Smooth muscle cell (in vitro differentiated cells): Measurements from ENCODE around the gene TAS2R4. TPM values are rescaled to one million over a fixed set of nuclear protein-coding genes. Genes with fewer than 3 reads are reported as not detected.
"Not testable (repeated sequence)": the region's sequence is repeated elsewhere in the genome, so short reads cannot be mapped to it uniquely, and the experiment has no call there.

ENCODE experiments used
- DNase-seq: peaks from one replicate; lab custom pipeline; 2025; ENCODE audit not compliant: unreplicated experiment; lab: John Stamatoyannopoulos, UW
- H2AFZ ChIP-seq: fragments of 200-600 bp; sonication (generic); 2 replicates; pipeline ENCODE4 v1.6.0; 2016; ENCODE audit warnings: antibody characterized with exemption, low read depth, mild to moderate bottlenecking
- H3F3A ChIP-seq: fragments of 200-600 bp; sonication (generic); 2 replicates; pipeline ENCODE4 v1.6.0; 2017; ENCODE audit warnings: antibody characterized with exemption, low read depth
- H3K27ac ChIP-seq: fragments of 200-600 bp; sonication (generic); 2 replicates; pipeline ENCODE4 v1.5.1; 2016; ENCODE audit warnings: low read depth, mild to moderate bottlenecking
- H3K27me3 ChIP-seq: fragments of 200-600 bp; sonication (generic); 2 replicates; pipeline ENCODE4 v1.6.1; 2016; ENCODE audit warnings: low read depth, mild to moderate bottlenecking
- H3K36me3 ChIP-seq: fragments of 200-600 bp; sonication (generic); 2 replicates; pipeline ENCODE4 v1.5.1; 2016; ENCODE audit warnings: low read depth
- H3K4me1 ChIP-seq: fragments of 200-600 bp; sonication (generic); 2 replicates; pipeline ENCODE4 v1.5.1; 2016; ENCODE audit warnings: low read depth
- H3K4me2 ChIP-seq: fragments of 200-600 bp; sonication (generic); 2 replicates; pipeline ENCODE4 v1.6.0; 2016; ENCODE audit warnings: mild to moderate bottlenecking
- H3K4me3 ChIP-seq: fragments of 200-600 bp; sonication (generic); 2 replicates; pipeline ENCODE4 v1.5.1; 2016; ENCODE audit warnings: mild to moderate bottlenecking
- H3K79me2 ChIP-seq: fragments of 200-600 bp; sonication (generic); 2 replicates; pipeline ENCODE4 v1.6.0; 2016; ENCODE audit warnings: low read depth, mild to moderate bottlenecking
- H3K9ac ChIP-seq: fragments of 200-600 bp; sonication (generic); 2 replicates; pipeline ENCODE4 v1.6.0; 2016; ENCODE audit warnings: low read depth
- H3K9me3 ChIP-seq: fragments of 200-600 bp; sonication (generic); replicated peaks from 2 replicates; pipeline ENCODE4 v1.5.1; 2016; ENCODE audit warnings: low read depth
- H4K20me1 ChIP-seq: fragments of 200-600 bp; sonication (generic); 2 replicates; pipeline ENCODE4 v1.6.0; 2016; ENCODE audit warnings: low read depth
- CTCF ChIP-seq: fragments of 200-600 bp; sonication (generic); IDR thresholded peaks from 2 replicates; pipeline ENCODE4 v1.5.1; 2017; ENCODE audit warnings: borderline replicate concordance, mild to moderate bottlenecking, antibody characterized with exemption; ENCODE audit not compliant: insufficient read depth, poor library complexity, severe bottlenecking
- WGBS: methylation state at CpG from one replicate; pipeline ENCODE4 v1.1.7; 2016; ENCODE audit warnings: low lambda C conversion rate; 5-methylcytosine and 5-hydroxymethylcytosine counted together
- polyA plus RNA-seq: library from polyadenylated mRNA; unstranded; fragments of >200 nt; fragmentation: Nextera tagmentation; extraction: Ambion mirVana; gene quantifications from 2 replicates; pipeline ENCODE4 v1.2.1, GENCODE V29; 2016
- total RNA-seq: library from RNA; depleted of rRNA; stranded (reverse); fragments of >200 nt; gene quantifications from 2 replicates; pipeline ENCODE4 v1.2.3, GENCODE V29; 2014

Gene TAS2R4
- total and polyA plus RNA-seq, 2 experiments from 2014 or later: 1.3 TPM; not detected in 1

- no peaks in the 10 kb centered on the region for H4K20me1 ChIP-seq
- H3K79me2 ChIP-seq: peaks cover 28% of the 10 kb centered on the region
- peak overlapping the region; percentile 79 for H3K9ac ChIP-seq
- H3K9me3 ChIP-seq: no peaks in the 10 kb centered on the region
- peaks cover 11% of the 10 kb centered on the region for H3K4me1 ChIP-seq
- 86% methylated on average over 3 of the region's 3 CpGs for WGBS
- H3K27me3 ChIP-seq: no peaks in the 10 kb centered on the region
- no peak for TF ChIP-seq CTCF
- peaks cover 11% of the 10 kb centered on the region for H3K36me3 ChIP-seq
- H2AFZ ChIP-seq: no peak overlapping the region
- peak overlapping the region; percentile 88 for H3K4me2 ChIP-seq
- H3K4me3 ChIP-seq: peak overlapping the region; percentile 84
- H3F3A ChIP-seq: no peaks in the 10 kb centered on the region
- no peak overlapping the region for H3K27ac ChIP-seq
- DNase-seq: no peak
These were observed 37.2 kb upstream of the TAS2R4 start for GRCh38 chr7:141739250-141739649.

- no peak for DNase-seq
- peaks cover 32% of the 10 kb centered on the region for H3K36me3 ChIP-seq
- WGBS: 66% methylated on average over 1 of the region's 1 CpG
These were observed 34.2 kb upstream of the TAS2R4 start for GRCh38 chr7:141742229-141742628.

GRCh38 chr7:141744131-141744530 is 32.3 kb upstream of the TAS2R4 start:
- WGBS: 98% methylated on average over 2 of the region's 2 CpGs
- Histone ChIP-seq H3K9me3 (no peaks in the 10 kb centered on the region), H3K4me3 (no peak overlapping the region), H3K4me1 (peaks cover 7% of the 10 kb centered on the region), H3K27me3 (no peaks in the 10 kb centered on the region), H3K36me3 (peaks cover 41% of the 10 kb centered on the region), H3K9ac (no peak overlapping the region), H3F3A (no peaks in the 10 kb centered on the region), H3K27ac (no peak overlapping the region), H2AFZ (no peak overlapping the region), H3K4me2 (no peak overlapping the region), H4K20me1 (no peaks in the 10 kb centered on the region), H3K79me2 (peaks cover 24% of the 10 kb centered on the region)
- no peak for TF ChIP-seq CTCF
- no peak for DNase-seq

More at GRCh38 chr7:141742229-141742628, 34.2 kb upstream of the TAS2R4 start:
- H3K9me3 ChIP-seq: no peaks in the 10 kb centered on the region
- no peak overlapping the region for H3K9ac ChIP-seq
- no peak overlapping the region for H2AFZ ChIP-seq
- peaks cover 11% of the 10 kb centered on the region for H3K4me1 ChIP-seq
- peaks cover 28% of the 10 kb centered on the region for H3K79me2 ChIP-seq
- H3K27ac ChIP-seq: no peak overlapping the region
- H3K4me2 ChIP-seq: no peak overlapping the region
- H3K4me3 ChIP-seq: no peak overlapping the region
- no peaks in the 10 kb centered on the region for H3K27me3 ChIP-seq
- no peak for TF ChIP-seq CTCF
- H4K20me1 ChIP-seq: no peaks in the 10 kb centered on the region
- H3F3A ChIP-seq: no peaks in the 10 kb centered on the region

GRCh38 chr7:141748396-141748795 is 28.1 kb upstream of the TAS2R4 start:
- TF ChIP-seq CTCF: no peak
- peaks cover 78% of the 10 kb centered on the region for H3K36me3 ChIP-seq
- H3K4me3 ChIP-seq: no peak overlapping the region
- H3K4me2 ChIP-seq: no peak overlapping the region
- H3K9me3 ChIP-seq: peaks cover 13% of the 10 kb centered on the region
- H3K27me3 ChIP-seq: no peaks in the 10 kb centered on the region
- H3K4me1 ChIP-seq: no peaks in the 10 kb centered on the region
- H4K20me1 ChIP-seq: no peaks in the 10 kb centered on the region
- no peak overlapping the region for H3K9ac ChIP-seq
- no peak overlapping the region for H2AFZ ChIP-seq
- no peaks in the 10 kb centered on the region for H3F3A ChIP-seq
- peaks cover 3% of the 10 kb centered on the region for H3K79me2 ChIP-seq
- DNase-seq: no peak
- peak overlapping the region; percentile 6 for H3K27ac ChIP-seq
- 83% methylated on average over 2 of the region's 2 CpGs for WGBS

- not testable (repeated sequence) for H3K4me3 ChIP-seq, H3K27ac ChIP-seq, H3K4me2 ChIP-seq, H4K20me1 ChIP-seq, H2AFZ ChIP-seq, DNase-seq, H3K27me3 ChIP-seq, H3K9ac ChIP-seq, H3K79me2 ChIP-seq, H3K4me1 ChIP-seq, H3F3A ChIP-seq
- peaks cover 13% of the 10 kb centered on the region for H3K9me3 ChIP-seq
- WGBS: 98% methylated on average over 10 of the region's 10 CpGs
- H3K36me3 ChIP-seq: peaks cover 50% of the 10 kb centered on the region
These were observed 24.6 kb upstream of the TAS2R4 start for GRCh38 chr7:141751904-141752303.
